Measurements from ENCODE around the gene GALNT16.

Gene GALNT16

DNA sequence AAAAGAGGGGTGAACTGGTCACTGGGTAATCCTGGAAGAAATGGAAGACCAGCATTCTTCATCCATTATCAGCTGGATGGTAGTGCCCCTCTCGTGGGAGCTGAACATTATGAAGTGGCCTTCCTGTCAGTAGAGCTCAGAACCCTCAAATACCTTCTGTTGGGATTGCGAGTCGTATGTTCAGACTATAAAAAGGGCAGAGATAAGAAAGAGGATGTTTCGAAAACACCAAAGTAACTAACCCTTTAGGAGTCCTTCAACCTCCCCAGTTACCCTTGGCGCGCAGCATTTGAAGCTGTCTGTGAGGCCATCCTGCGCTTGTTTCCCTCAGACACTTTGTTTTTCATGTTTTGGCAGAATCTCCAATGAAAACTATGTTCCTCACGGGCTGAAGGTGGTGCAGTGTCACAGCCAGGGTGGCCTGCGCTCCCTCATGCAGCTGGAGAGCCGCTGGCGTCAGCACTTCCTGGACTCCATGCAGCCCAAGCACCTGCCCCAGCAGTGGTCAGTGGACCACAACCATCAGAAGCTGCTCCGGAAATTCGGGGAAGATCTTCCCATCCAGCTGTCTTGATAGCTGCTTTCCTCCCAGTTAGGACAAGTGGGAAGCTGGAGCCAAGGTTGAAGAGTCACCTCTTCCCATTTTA, 19.3 kb upstream of the GALNT16 start:
- Histone ChIP-seq H2AFZ (ENCODE audit: low read length) (no peak overlapping the region), H3K9ac (ENCODE audit: low read depth, low read length, poor library complexity, severe bottlenecking) (no peak overlapping the region), H3K36me3 (ENCODE audit: insufficient read depth, low read length) (peaks cover 12% of the 10 kb centered on the region; the same call in 1 of the 2 replicates), H3F3A (ENCODE audit: low read depth) (no peaks in the 10 kb centered on the region), H3K9me2 (replicated peaks; ENCODE audit: low read depth, low read length) (no peaks in the 10 kb centered on the region), H3K4me3 (ENCODE audit: low read length, poor library complexity, severe bottlenecking) (no peak overlapping the region), H3K9me3 (ENCODE audit: insufficient read depth, low read depth, low read length) (no peaks in the 10 kb centered on the region), H3K4me1 (ENCODE audit: insufficient read depth, low read length, poor library complexity, severe bottlenecking) (no peaks in the 10 kb centered on the region), H3K4me2 (ENCODE audit: low read depth, low read length, poor library complexity, severe bottlenecking) (no peak overlapping the region), H3K27me3 (ENCODE audit: insufficient read depth, low read length, poor library complexity, severe bottlenecking) (no peaks in the 10 kb centered on the region), H3K79me2 (ENCODE audit: insufficient read depth, low read length) (no peaks in the 10 kb centered on the region), H4K20me1 (ENCODE audit: insufficient read depth, low read length, poor library complexity, severe bottlenecking) (no peaks in the 10 kb centered on the region)
- TF ChIP-seq, protein P1, sequence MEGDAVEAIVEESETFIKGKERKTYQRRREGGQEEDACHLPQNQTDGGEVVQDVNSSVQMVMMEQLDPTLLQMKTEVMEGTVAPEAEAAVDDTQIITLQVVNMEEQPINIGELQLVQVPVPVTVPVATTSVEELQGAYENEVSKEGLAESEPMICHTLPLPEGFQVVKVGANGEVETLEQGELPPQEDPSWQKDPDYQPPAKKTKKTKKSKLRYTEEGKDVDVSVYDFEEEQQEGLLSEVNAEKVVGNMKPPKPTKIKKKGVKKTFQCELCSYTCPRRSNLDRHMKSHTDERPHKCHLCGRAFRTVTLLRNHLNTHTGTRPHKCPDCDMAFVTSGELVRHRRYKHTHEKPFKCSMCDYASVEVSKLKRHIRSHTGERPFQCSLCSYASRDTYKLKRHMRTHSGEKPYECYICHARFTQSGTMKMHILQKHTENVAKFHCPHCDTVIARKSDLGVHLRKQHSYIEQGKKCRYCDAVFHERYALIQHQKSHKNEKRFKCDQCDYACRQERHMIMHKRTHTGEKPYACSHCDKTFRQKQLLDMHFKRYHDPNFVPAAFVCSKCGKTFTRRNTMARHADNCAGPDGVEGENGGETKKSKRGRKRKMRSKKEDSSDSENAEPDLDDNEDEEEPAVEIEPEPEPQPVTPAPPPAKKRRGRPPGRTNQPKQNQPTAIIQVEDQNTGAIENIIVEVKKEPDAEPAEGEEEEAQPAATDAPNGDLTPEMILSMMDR (conservative IDR thresholded peaks at IDR 0.05; ENCODE audit: low read length): no peak
- TF ChIP-seq EZH2phosphoT487 (IDR thresholded peaks at IDR 0.05; ENCODE audit: borderline replicate concordance): no peak

DNA sequence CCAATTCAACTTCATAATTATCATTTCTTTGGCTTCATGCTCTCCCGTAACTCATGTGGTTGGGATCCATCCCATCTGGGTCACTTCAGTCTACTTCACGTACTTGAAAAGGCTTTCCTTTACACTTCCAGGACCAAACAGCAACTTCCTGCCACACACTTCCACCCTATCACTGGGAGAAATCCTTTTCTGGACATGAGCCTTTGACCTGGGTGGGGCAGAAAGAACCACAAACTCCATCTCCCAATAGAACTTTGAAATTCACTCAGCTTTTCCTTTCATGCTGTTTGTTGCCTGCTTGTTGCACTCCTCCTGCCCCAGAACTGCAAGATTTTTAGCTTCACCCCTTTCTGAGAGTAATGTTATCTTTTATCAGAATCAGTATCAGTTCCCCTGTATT, 18.4 kb upstream of the GALNT16 start:
- no peaks in the 10 kb centered on the region for H3K9me3 ChIP-seq (ENCODE audit: insufficient read depth, low read depth, low read length)
- no peaks in the 10 kb centered on the region for H3F3A ChIP-seq (ENCODE audit: low read depth)
- no peaks in the 10 kb centered on the region for H3K4me1 ChIP-seq (ENCODE audit: insufficient read depth, low read length, poor library complexity, severe bottlenecking)
- no peaks in the 10 kb centered on the region for H4K20me1 ChIP-seq (ENCODE audit: insufficient read depth, low read length, poor library complexity, severe bottlenecking)
- no peak overlapping the region for H3K4me2 ChIP-seq (ENCODE audit: low read depth, low read length, poor library complexity, severe bottlenecking)
- H3K36me3 ChIP-seq (ENCODE audit: insufficient read depth, low read length): peaks cover 12% of the 10 kb centered on the region; the same call in 1 of the 2 replicates
- no peak for TF ChIP-seq EZH2phosphoT487 (IDR thresholded peaks at IDR 0.05; ENCODE audit: borderline replicate concordance)
- TF ChIP-seq, protein P1 (conservative IDR thresholded peaks at IDR 0.05; ENCODE audit: low read length): no peak
- H3K9me2 ChIP-seq (replicated peaks; ENCODE audit: low read depth, low read length): no peaks in the 10 kb centered on the region
- H2AFZ ChIP-seq (ENCODE audit: low read length): no peak overlapping the region
- H3K4me3 ChIP-seq (ENCODE audit: low read length, poor library complexity, severe bottlenecking): no peak overlapping the region
- no peaks in the 10 kb centered on the region for H3K27me3 ChIP-seq (ENCODE audit: insufficient read depth, low read length, poor library complexity, severe bottlenecking)
- no peak overlapping the region for H3K9ac ChIP-seq (ENCODE audit: low read depth, low read length, poor library complexity, severe bottlenecking)
- H3K79me2 ChIP-seq (ENCODE audit: insufficient read depth, low read length): no peaks in the 10 kb centered on the region

GRCh38 chr14:69242311-69243224, 17.4 kb upstream of the GALNT16 start:
- Histone ChIP-seq H3K9me2 (replicated peaks; ENCODE audit: low read depth, low read length) (no peaks in the 10 kb centered on the region), H3K4me1 (ENCODE audit: insufficient read depth, low read length, poor library complexity, severe bottlenecking) (no peaks in the 10 kb centered on the region), H3K79me2 (ENCODE audit: insufficient read depth, low read length) (no peaks in the 10 kb centered on the region), H3K9me3 (ENCODE audit: insufficient read depth, low read depth, low read length) (no peaks in the 10 kb centered on the region), H3K4me3 (ENCODE audit: low read length, poor library complexity, severe bottlenecking) (no peak overlapping the region), H3K4me2 (ENCODE audit: low read depth, low read length, poor library complexity, severe bottlenecking) (no peak overlapping the region), H4K20me1 (ENCODE audit: insufficient read depth, low read length, poor library complexity, severe bottlenecking) (no peaks in the 10 kb centered on the region), H3K27me3 (ENCODE audit: insufficient read depth, low read length, poor library complexity, severe bottlenecking) (no peaks in the 10 kb centered on the region), H3K36me3 (ENCODE audit: insufficient read depth, low read length) (peaks cover 11% of the 10 kb centered on the region; the same call in 1 of the 2 replicates), H3F3A (ENCODE audit: low read depth) (no peaks in the 10 kb centered on the region), H3K9ac (ENCODE audit: low read depth, low read length, poor library complexity, severe bottlenecking) (no peak overlapping the region), H2AFZ (ENCODE audit: low read length) (no peak overlapping the region)
- TF ChIP-seq, protein P1 (conservative IDR thresholded peaks at IDR 0.05; ENCODE audit: low read length): peak; percentile 90
- TF ChIP-seq EZH2phosphoT487 (IDR thresholded peaks at IDR 0.05; ENCODE audit: borderline replicate concordance): no peak

Data from Loucy (cell line).